Hematopoietic multipotent progenitor cell treated with erythropoietin and hydrocortisone succinate and interleukin-3 and kit ligand, for 6 days (in vitro differentiated cells): ENCODE results near the gene RGS3.
"Not testable (repeated sequence)": the region's sequence is repeated elsewhere in the genome, so short reads cannot be mapped to it uniquely, and the experiment has no call there.

Experiments used
- DNase-seq: peaks from one replicate; pipeline ENCODE4 v3.0.0-alpha.2; 2015

The RGS3 gene

GRCh38 chr9:113467183-113467582 is 3.7 kb downstream of the RGS3 start:
- DNase-seq = no peak

GRCh38 chr9:113468716-113469448 is 5.4 kb downstream of the RGS3 start:
- no peak for DNase-seq

- no peak for DNase-seq
These were observed 7.6 kb downstream of the RGS3 start for GRCh38 chr9:113471143-113471542.

GRCh38 chr9:113471566-113471965 is 8.0 kb downstream of the RGS3 start:
- no peak for DNase-seq

- DNase-seq = no peak
These were observed 8.7 kb downstream of the RGS3 start for GRCh38 chr9:113472199-113472598.

GRCh38 chr9:113474360-113475028 is 11.0 kb downstream of the RGS3 start:
- DNase-seq = peak; percentile 26

- no peak for DNase-seq
These were observed 11.5 kb downstream of the RGS3 start for GRCh38 chr9:113475031-113475430.

- DNase-seq = no peak
These were observed 12.5 kb downstream of the RGS3 start for GRCh38 chr9:113475992-113476391.

GRCh38 chr9:113476511-113476916 is 13.0 kb downstream of the RGS3 start:
- no peak for DNase-seq

- no peak for DNase-seq
These were observed 13.5 kb downstream of the RGS3 start for GRCh38 chr9:113477058-113477457.

- DNase-seq = no peak
These were observed 14.1 kb downstream of the RGS3 start for GRCh38 chr9:113477661-113478060.

GRCh38 chr9:113479174-113479621 is 15.7 kb downstream of the RGS3 start:
- DNase-seq = peak; percentile 69

- DNase-seq = no peak
These were observed 17.1 kb downstream of the RGS3 start for GRCh38 chr9:113480612-113481011.

- DNase-seq = peak; percentile 22
These were observed 17.8 kb downstream of the RGS3 start for GRCh38 chr9:113481176-113481787.

- DNase-seq = no peak
These were observed 18.8 kb downstream of the RGS3 start for GRCh38 chr9:113482341-113482740.

- DNase-seq = no peak
These were observed 19.6 kb downstream of the RGS3 start for GRCh38 chr9:113482991-113483675.

GRCh38 chr9:113483676-113484257 is 20.2 kb downstream of the RGS3 start:
- no peak for DNase-seq

GRCh38 chr9:113484258-113484730 is 20.8 kb downstream of the RGS3 start:
- DNase-seq = peak; percentile 87

GRCh38 chr9:113485761-113486115 is 22.2 kb downstream of the RGS3 start:
- no peak for DNase-seq

GRCh38 chr9:113486327-113486726 is 22.8 kb downstream of the RGS3 start:
- no peak for DNase-seq

GRCh38 chr9:113488071-113488470 is 24.5 kb downstream of the RGS3 start:
- no peak for DNase-seq

- no peak for DNase-seq
These were observed 25.0 kb downstream of the RGS3 start for GRCh38 chr9:113488490-113488889.

GRCh38 chr9:113491147-113491546 is 27.6 kb downstream of the RGS3 start:
- DNase-seq = not testable (repeated sequence)
